ENCODE results near the gene HYDIN.
A peak's percentile ranks its signal among the peaks of the same experiment; 100 is the strongest.

Gene HYDIN

GRCh38 chr16:70786020-70786755 lies 444.3 kb downstream of the HYDIN start:
- DNase-seq (ENCODE audit: low spot score) = no peak

GRCh38 chr16:70784692-70785555 lies 445.6 kb downstream of the HYDIN start:
- DNase-seq (ENCODE audit: low spot score) = no peak

GRCh38 chr16:70782237-70782636 lies 448.3 kb downstream of the HYDIN start:
- DNase-seq (ENCODE audit: low spot score) = no peak

- DNase-seq (ENCODE audit: low spot score) = no peak
Observed at GRCh38 chr16:70781800-70782199, 448.7 kb downstream of the HYDIN start.

GRCh38 chr16:70780546-70780945 lies 450.0 kb downstream of the HYDIN start:
- DNase-seq (ENCODE audit: low spot score) = no peak

GRCh38 chr16:70779361-70779760 lies 451.2 kb downstream of the HYDIN start:
- no peak for DNase-seq (ENCODE audit: low spot score)

GRCh38 chr16:70778901-70779309 lies 451.6 kb downstream of the HYDIN start:
- DNase-seq (ENCODE audit: low spot score) = peak; percentile 80

- DNase-seq (ENCODE audit: low spot score) = peak; percentile 27
Observed at GRCh38 chr16:70777973-70778406, 452.5 kb downstream of the HYDIN start.

- DNase-seq (ENCODE audit: low spot score) = no peak
Observed at GRCh38 chr16:70777496-70777895, 453.0 kb downstream of the HYDIN start.

GRCh38 chr16:70775399-70775798 lies 455.1 kb downstream of the HYDIN start:
- DNase-seq (ENCODE audit: low spot score) = no peak

GRCh38 chr16:70774261-70774660 lies 456.3 kb downstream of the HYDIN start:
- DNase-seq (ENCODE audit: low spot score) = peak; percentile 57

GRCh38 chr16:70772493-70772892 lies 458.0 kb downstream of the HYDIN start:
- peak; percentile 32 for DNase-seq (ENCODE audit: low spot score)

- peak; percentile 82 for DNase-seq (ENCODE audit: low spot score)
Observed at GRCh38 chr16:70770626-70771552, 459.6 kb downstream of the HYDIN start.

GRCh38 chr16:70770291-70770625 lies 460.3 kb downstream of the HYDIN start:
- DNase-seq (ENCODE audit: low spot score) = no peak

GRCh38 chr16:70769761-70770160 lies 460.8 kb downstream of the HYDIN start:
- DNase-seq (ENCODE audit: low spot score) = no peak

GRCh38 chr16:70769131-70769530 lies 461.4 kb downstream of the HYDIN start:
- DNase-seq (ENCODE audit: low spot score) = no peak

GRCh38 chr16:70768203-70768580 lies 462.3 kb downstream of the HYDIN start:
- DNase-seq (ENCODE audit: low spot score) = no peak

- DNase-seq (ENCODE audit: low spot score) = peak; percentile 69
Observed at GRCh38 chr16:70767377-70768202, 462.9 kb downstream of the HYDIN start.

- no peak for DNase-seq (ENCODE audit: low spot score)
Observed at GRCh38 chr16:70766658-70767057, 463.9 kb downstream of the HYDIN start.

- no peak for DNase-seq (ENCODE audit: low spot score)
Observed at GRCh38 chr16:70766176-70766575, 464.3 kb downstream of the HYDIN start.

- DNase-seq (ENCODE audit: low spot score) = no peak
Observed at GRCh38 chr16:70765491-70765890, 465.0 kb downstream of the HYDIN start.

Data from kidney tubule cell (primary cell).